HEK293 (cell line): ENCODE measurements around the gene RAC3.

Source experiments
- GFI1B ChIP-seq: fragments of 450-650 bp; formaldehyde crosslinking; IDR thresholded peaks from 2 replicates; pipeline ENCODE4 v1.5.1; 2016; ENCODE audit warnings: missing biosample characterization, missing genetic modification characterization
- GLIS1 ChIP-seq: fragments of 450-650 bp; formaldehyde crosslinking; IDR thresholded peaks from 2 replicates; pipeline ENCODE4 v1.5.1; 2016; ENCODE audit warnings: missing biosample characterization, missing genetic modification characterization
- HOXC10 ChIP-seq: sonication (generic); formaldehyde crosslinking; IDR thresholded peaks from 2 replicates; pipeline ENCODE4 v1.8.1; 2023; ENCODE audit warnings: mild to moderate bottlenecking, missing genetic modification reagents
- KLF17 ChIP-seq: fragments of 450-650 bp; formaldehyde crosslinking; IDR thresholded peaks from 2 replicates; pipeline ENCODE4 v1.5.1; 2016; ENCODE audit warnings: missing biosample characterization, missing genetic modification characterization
- MYNN ChIP-seq: fragments of 450-650 bp; formaldehyde crosslinking; IDR thresholded peaks from 2 replicates; pipeline ENCODE4 v1.5.1; 2016; ENCODE audit warnings: missing biosample characterization, missing genetic modification characterization, borderline replicate concordance
- RBAK ChIP-seq: fragments of 450-650 bp; formaldehyde crosslinking; IDR thresholded peaks from 2 replicates; pipeline ENCODE4 v1.5.1; 2016; ENCODE audit warnings: missing biosample characterization, missing genetic modification characterization
- YY1 ChIP-seq: fragments of 450-650 bp; formaldehyde crosslinking; IDR thresholded peaks from 2 replicates; pipeline ENCODE4 v1.5.1; 2018; ENCODE audit warnings: missing biosample characterization, missing genetic modification characterization
- ZFP69B ChIP-seq: fragments of 450-650 bp; formaldehyde crosslinking; IDR thresholded peaks from 2 replicates; pipeline ENCODE4 v1.5.1; 2016; ENCODE audit warnings: missing biosample characterization, missing genetic modification characterization
- ZNF211 ChIP-seq: fragments of 450-650 bp; formaldehyde crosslinking; IDR thresholded peaks from 2 replicates; pipeline ENCODE4 v1.5.1; 2016; ENCODE audit warnings: low read depth, missing biosample characterization, missing genetic modification characterization
- ZNF239 ChIP-seq: fragments of 450-650 bp; formaldehyde crosslinking; IDR thresholded peaks from 2 replicates; pipeline ENCODE4 v1.5.1; 2016; ENCODE audit warnings: missing biosample characterization, missing genetic modification characterization
- ZNF248 ChIP-seq: fragments of 450-650 bp; formaldehyde crosslinking; IDR thresholded peaks from 2 replicates; pipeline ENCODE4 v1.5.1; 2017; ENCODE audit warnings: missing biosample characterization, missing genetic modification characterization
- ZNF266 ChIP-seq: fragments of 450-650 bp; formaldehyde crosslinking; IDR thresholded peaks from 2 replicates; pipeline ENCODE4 v1.5.1; 2016; ENCODE audit warnings: missing biosample characterization, missing genetic modification characterization, low read depth
- ZNF37A ChIP-seq: fragments of 450-650 bp; IDR thresholded peaks from 2 replicates; pipeline ENCODE4 v1.5.1; 2018; ENCODE audit warnings: missing biosample characterization, missing genetic modification characterization
- ZNF416 ChIP-seq: fragments of 450-650 bp; formaldehyde crosslinking; IDR thresholded peaks from 2 replicates; pipeline ENCODE4 v1.5.1; 2016; ENCODE audit warnings: missing biosample characterization, missing genetic modification characterization
- ZNF423 ChIP-seq: fragments of 450-650 bp; formaldehyde crosslinking; IDR thresholded peaks from 2 replicates; pipeline ENCODE4 v1.5.1; 2016; ENCODE audit warnings: missing biosample characterization, missing genetic modification characterization
- ZNF48 ChIP-seq: fragments of 450-650 bp; formaldehyde crosslinking; IDR thresholded peaks from 2 replicates; pipeline ENCODE4 v1.5.1; 2016; ENCODE audit warnings: missing biosample characterization, missing genetic modification characterization
- ZNF521 ChIP-seq: fragments of 450-650 bp; formaldehyde crosslinking; IDR thresholded peaks from 2 replicates; pipeline ENCODE4 v1.5.1; 2017; ENCODE audit warnings: missing biosample characterization, mild to moderate bottlenecking, missing genetic modification characterization
- ZNF555 ChIP-seq: fragments of 450-650 bp; formaldehyde crosslinking; conservative IDR thresholded peaks from 2 replicates; pipeline ENCODE4 v1.5.1; 2017; ENCODE audit warnings: missing biosample characterization, mild to moderate bottlenecking, missing genetic modification characterization, inconsistent platforms
- ZNF560 ChIP-seq: fragments of 450-650 bp; formaldehyde crosslinking; IDR thresholded peaks from 2 replicates; pipeline ENCODE4 v1.5.1; 2017; ENCODE audit warnings: missing biosample characterization, missing genetic modification characterization, borderline replicate concordance
- ZNF626 ChIP-seq: fragments of 450-650 bp; sonication (Bioruptor Pico); formaldehyde crosslinking; IDR thresholded peaks from 2 replicates; pipeline ENCODE4 v1.5.1; 2018; ENCODE audit warnings: missing biosample characterization, missing genetic modification characterization, inconsistent platforms
- ZNF639 ChIP-seq: fragments of 450-650 bp; formaldehyde crosslinking; IDR thresholded peaks from 2 replicates; pipeline ENCODE4 v1.5.1; 2016; ENCODE audit warnings: missing biosample characterization, missing genetic modification characterization
- ZNF654 ChIP-seq: fragments of 450-650 bp; formaldehyde crosslinking; IDR thresholded peaks from 2 replicates; pipeline ENCODE4 v1.5.1; 2016; ENCODE audit warnings: low read depth, missing biosample characterization, missing genetic modification characterization
- ZNF664 ChIP-seq: fragments of 450-650 bp; formaldehyde crosslinking; IDR thresholded peaks from 2 replicates; pipeline ENCODE4 v1.5.1; 2016; ENCODE audit warnings: missing biosample characterization, missing genetic modification characterization
- ZNF777 ChIP-seq: fragments of 450-650 bp; formaldehyde crosslinking; IDR thresholded peaks from 2 replicates; pipeline ENCODE4 v1.5.1; 2017; ENCODE audit warnings: missing biosample characterization, missing genetic modification characterization, borderline replicate concordance
- ZNF830 ChIP-seq: fragments of 450-650 bp; IDR thresholded peaks from 2 replicates; pipeline ENCODE4 v1.5.0; 2018; ENCODE audit warnings: missing biosample characterization, missing genetic modification characterization, low read depth, mild to moderate bottlenecking, moderate library complexity
- ZXDB ChIP-seq: fragments of 450-650 bp; formaldehyde crosslinking; IDR thresholded peaks from 2 replicates; pipeline ENCODE4 v1.5.1; 2016; ENCODE audit warnings: missing biosample characterization, missing genetic modification characterization
- TF ChIP-seq, protein P1 (sequence below): fragments of 450-650 bp; formaldehyde crosslinking; IDR thresholded peaks from 2 replicates; pipeline ENCODE4 v1.5.1; 2017; ENCODE audit warnings: missing biosample characterization, missing genetic modification characterization
- TF ChIP-seq, protein P2 (sequence below): fragments of 450-650 bp; formaldehyde crosslinking; IDR thresholded peaks from 2 replicates; pipeline ENCODE4 v1.5.1; 2017; ENCODE audit warnings: missing biosample characterization, missing genetic modification characterization
- TF ChIP-seq, protein P3 (sequence below): fragments of 450-650 bp; formaldehyde crosslinking; IDR thresholded peaks from 2 replicates; pipeline ENCODE4 v1.5.1; 2016; ENCODE audit warnings: missing biosample characterization, missing genetic modification characterization
- TF ChIP-seq, protein P4 (sequence below): fragments of 450-650 bp; formaldehyde crosslinking; IDR thresholded peaks from 2 replicates; pipeline ENCODE4 v1.5.1; 2016; ENCODE audit warnings: missing biosample characterization, missing genetic modification characterization

The RAC3 gene

DNA sequence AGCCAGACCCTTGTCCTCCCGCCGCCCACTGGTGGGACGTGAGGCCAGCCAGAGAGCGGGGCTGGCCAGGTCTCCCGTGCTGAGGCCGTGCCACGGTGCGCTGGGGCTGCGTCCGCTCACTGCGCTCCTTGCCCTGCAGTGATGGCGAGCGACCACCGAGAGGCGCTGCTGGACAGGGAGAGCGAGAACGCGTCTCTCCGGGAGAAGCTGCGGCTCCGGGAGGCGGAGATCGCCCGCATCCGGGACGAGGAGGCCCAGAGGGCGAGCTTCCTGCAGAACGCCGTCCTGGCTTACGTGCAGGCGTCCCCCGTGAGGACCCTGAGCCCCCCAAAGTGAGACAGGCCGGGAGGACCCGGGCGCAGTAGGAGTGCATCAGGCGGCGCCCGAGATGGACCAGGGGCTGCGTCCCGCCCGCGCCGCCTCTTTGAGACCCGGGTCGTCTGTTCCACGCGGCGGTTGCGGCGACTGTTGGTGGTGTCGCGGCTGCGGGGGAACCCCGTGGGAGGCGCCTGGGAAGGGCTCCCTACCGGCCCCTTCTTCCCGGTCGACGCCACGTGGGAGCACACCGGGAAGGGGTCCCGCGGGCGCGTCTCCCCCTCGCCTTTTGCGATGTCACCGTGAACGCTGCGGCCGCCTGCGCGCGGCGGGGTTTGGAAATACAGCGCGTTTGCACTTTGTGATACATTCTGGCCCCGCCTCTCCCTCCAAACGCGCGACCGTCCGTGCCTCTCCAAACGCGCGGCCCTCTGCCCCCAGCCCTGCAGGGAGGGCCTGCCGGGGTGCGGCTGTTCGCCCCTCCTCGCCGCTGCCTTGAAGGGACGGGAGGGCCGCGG is 792 bp upstream of the RAC3 start (continued):
- TF ChIP-seq ZNF48 (tag by site-specific recombination), result no peak
- TF ChIP-seq ZNF423, result peak; percentile 46; the same call in 1 of the 2 replicates
- no peak for TF ChIP-seq ZNF37A (tag by site-specific recombination)
- TF ChIP-seq ZXDB (tag by site-specific recombination), result peak; percentile 61; the same call in 1 of the 2 replicates
- no peak for TF ChIP-seq ZNF555 (tag by site-specific recombination)
- TF ChIP-seq RBAK (tag by site-specific recombination), result no peak
- TF ChIP-seq, protein P1, sequence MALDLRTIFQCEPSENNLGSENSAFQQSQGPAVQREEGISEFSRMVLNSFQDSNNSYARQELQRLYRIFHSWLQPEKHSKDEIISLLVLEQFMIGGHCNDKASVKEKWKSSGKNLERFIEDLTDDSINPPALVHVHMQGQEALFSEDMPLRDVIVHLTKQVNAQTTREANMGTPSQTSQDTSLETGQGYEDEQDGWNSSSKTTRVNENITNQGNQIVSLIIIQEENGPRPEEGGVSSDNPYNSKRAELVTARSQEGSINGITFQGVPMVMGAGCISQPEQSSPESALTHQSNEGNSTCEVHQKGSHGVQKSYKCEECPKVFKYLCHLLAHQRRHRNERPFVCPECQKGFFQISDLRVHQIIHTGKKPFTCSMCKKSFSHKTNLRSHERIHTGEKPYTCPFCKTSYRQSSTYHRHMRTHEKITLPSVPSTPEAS (tag by site-specific recombination), result no peak
- TF ChIP-seq ZNF639 (tag by site-specific recombination), result no peak; the same call in 1 of the 2 replicates
- no peak for TF ChIP-seq GFI1B (tag by site-specific recombination)
- TF ChIP-seq ZNF664 (tag by site-specific recombination), result no peak
- TF ChIP-seq GLIS1, result peak; percentile 87
- no peak for TF ChIP-seq ZNF521 (tag by site-specific recombination)
- no peak for TF ChIP-seq ZNF211
- TF ChIP-seq KLF17 (tag by site-specific recombination), result peak; percentile 74
- TF ChIP-seq ZNF626 (tag by site-specific recombination), result no peak
- no peak for TF ChIP-seq ZNF830 (tag by site-specific recombination)
- TF ChIP-seq, protein P2, sequence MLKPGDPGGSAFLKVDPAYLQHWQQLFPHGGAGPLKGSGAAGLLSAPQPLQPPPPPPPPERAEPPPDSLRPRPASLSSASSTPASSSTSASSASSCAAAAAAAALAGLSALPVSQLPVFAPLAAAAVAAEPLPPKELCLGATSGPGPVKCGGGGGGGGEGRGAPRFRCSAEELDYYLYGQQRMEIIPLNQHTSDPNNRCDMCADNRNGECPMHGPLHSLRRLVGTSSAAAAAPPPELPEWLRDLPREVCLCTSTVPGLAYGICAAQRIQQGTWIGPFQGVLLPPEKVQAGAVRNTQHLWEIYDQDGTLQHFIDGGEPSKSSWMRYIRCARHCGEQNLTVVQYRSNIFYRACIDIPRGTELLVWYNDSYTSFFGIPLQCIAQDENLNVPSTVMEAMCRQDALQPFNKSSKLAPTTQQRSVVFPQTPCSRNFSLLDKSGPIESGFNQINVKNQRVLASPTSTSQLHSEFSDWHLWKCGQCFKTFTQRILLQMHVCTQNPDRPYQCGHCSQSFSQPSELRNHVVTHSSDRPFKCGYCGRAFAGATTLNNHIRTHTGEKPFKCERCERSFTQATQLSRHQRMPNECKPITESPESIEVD (tag by site-specific recombination), result no peak
- peak; percentile 77 for TF ChIP-seq ZNF654 (tag by site-specific recombination)
- no peak for TF ChIP-seq MYNN (tag by site-specific recombination)
- no peak for TF ChIP-seq ZNF266 (tag by site-specific recombination)
- TF ChIP-seq ZNF777, result peak; percentile 48; the same call in 1 of the 2 replicates
- no peak for TF ChIP-seq ZNF416 (tag by site-specific recombination)
- 0 out of 2 replicates have a peak, but pooled peaks have one; percentile 7 for TF ChIP-seq YY1 (tag by site-specific recombination)
- TF ChIP-seq, protein P3, sequence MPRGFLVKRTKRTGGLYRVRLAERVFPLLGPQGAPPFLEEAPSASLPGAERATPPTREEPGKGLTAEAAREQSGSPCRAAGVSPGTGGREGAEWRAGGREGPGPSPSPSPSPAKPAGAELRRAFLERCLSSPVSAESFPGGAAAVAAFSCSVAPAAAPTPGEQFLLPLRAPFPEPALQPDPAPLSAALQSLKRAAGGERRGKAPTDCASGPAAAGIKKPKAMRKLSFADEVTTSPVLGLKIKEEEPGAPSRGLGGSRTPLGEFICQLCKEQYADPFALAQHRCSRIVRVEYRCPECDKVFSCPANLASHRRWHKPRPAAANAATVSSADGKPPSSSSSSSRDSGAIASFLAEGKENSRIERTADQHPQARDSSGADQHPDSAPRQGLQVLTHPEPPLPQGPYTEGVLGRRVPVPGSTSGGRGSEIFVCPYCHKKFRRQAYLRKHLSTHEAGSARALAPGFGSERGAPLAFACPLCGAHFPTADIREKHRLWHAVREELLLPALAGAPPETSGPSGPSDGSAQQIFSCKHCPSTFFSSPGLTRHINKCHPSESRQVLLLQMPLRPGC (tag by site-specific recombination), result no peak
- no peak for TF ChIP-seq ZFP69B (tag by site-specific recombination)
- TF ChIP-seq ZNF239 (tag by site-specific recombination), result no peak
- TF ChIP-seq, protein P4, sequence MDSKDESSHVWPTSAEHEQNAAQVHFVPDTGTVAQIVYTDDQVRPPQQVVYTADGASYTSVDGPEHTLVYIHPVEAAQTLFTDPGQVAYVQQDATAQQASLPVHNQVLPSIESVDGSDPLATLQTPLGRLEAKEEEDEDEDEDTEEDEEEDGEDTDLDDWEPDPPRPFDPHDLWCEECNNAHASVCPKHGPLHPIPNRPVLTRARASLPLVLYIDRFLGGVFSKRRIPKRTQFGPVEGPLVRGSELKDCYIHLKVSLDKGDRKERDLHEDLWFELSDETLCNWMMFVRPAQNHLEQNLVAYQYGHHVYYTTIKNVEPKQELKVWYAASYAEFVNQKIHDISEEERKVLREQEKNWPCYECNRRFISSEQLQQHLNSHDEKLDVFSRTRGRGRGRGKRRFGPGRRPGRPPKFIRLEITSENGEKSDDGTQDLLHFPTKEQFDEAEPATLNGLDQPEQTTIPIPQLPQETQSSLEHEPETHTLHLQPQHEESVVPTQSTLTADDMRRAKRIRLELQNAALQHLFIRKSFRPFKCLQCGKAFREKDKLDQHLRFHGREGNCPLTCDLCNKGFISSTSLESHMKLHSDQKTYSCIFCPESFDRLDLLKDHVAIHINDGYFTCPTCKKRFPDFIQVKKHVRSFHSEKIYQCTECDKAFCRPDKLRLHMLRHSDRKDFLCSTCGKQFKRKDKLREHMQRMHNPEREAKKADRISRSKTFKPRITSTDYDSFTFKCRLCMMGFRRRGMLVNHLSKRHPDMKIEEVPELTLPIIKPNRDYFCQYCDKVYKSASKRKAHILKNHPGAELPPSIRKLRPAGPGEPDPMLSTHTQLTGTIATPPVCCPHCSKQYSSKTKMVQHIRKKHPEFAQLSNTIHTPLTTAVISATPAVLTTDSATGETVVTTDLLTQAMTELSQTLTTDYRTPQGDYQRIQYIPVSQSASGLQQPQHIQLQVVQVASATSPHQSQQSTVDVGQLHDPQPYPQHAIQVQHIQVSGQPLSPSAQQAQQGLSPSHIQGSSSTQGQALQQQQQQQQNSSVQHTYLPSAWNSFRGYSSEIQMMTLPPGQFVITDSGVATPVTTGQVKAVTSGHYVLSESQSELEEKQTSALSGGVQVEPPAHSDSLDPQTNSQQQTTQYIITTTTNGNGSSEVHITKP (tag by site-specific recombination), result 0 out of 2 replicates have a peak, but pooled peaks have one; percentile 23
- TF ChIP-seq ZNF248 (tag by site-specific recombination), result no peak
- no peak for TF ChIP-seq ZNF560 (tag by site-specific recombination)
- no peak for TF ChIP-seq HOXC10
